Naive B cell (primary cell): ENCODE measurements around the gene SEH1L. TPM values are rescaled to one million over a fixed set of nuclear protein-coding genes. Genes with fewer than 3 reads are reported as not detected.

ENCODE experiments used
- ATAC-seq, 2 donors: fragments of 150-1000 bp; cut with Tn5 transposase; 2 replicates each; pipeline ENCODE4 v1.10.0; 2021; ENCODE audit warnings: low read depth in 2 of 2, mild to moderate bottlenecking in 2 of 2, moderate library complexity in 2 of 2
- DNase-seq: peaks from one replicate; pipeline ENCODE4 v3.0.0; 2022
- H3K27ac Mint-ChIP-seq, 6 donors: one replicate each; pipeline ENCODE4 v1.8.0; 2020 to 2022; ENCODE audit warnings: mild to moderate bottlenecking in 6 of 6, mixed read lengths in 6 of 6, moderate library complexity in 5 of 6, inconsistent platforms in 2 of 6
- H3K27me3 Mint-ChIP-seq, 3 donors: one replicate each; pipeline ENCODE4 v1.8.0; 2021 to 2022; ENCODE audit warnings: mixed read lengths in 3 of 3, mild to moderate bottlenecking in 1 of 3
- H3K36me3 Mint-ChIP-seq, 2 donors: one replicate each; pipeline ENCODE4 v1.8.0; 2020 to 2022; ENCODE audit warnings: mixed read lengths in 2 of 2, inconsistent platforms in 1 of 2, mild to moderate bottlenecking in 1 of 2
- H3K4me1 Mint-ChIP-seq, 3 donors: one replicate each; pipeline ENCODE4 v1.8.0; 2020 to 2022; ENCODE audit warnings: mixed read lengths in 3 of 3, inconsistent platforms in 1 of 3, mild to moderate bottlenecking in 1 of 3, moderate library complexity in 1 of 3
- H3K4me3 Mint-ChIP-seq, 8 donors: one replicate each; pipeline ENCODE4 v1.8.0; 2020 to 2022; ENCODE audit warnings: mild to moderate bottlenecking in 8 of 8, mixed read lengths in 8 of 8, moderate library complexity in 8 of 8, inconsistent platforms in 2 of 8
- H3K9me3 Mint-ChIP-seq, 7 donors: one replicate each; pipeline ENCODE4 v1.8.0; 2020 to 2022; ENCODE audit warnings: mixed read lengths in 7 of 7, mild to moderate bottlenecking in 5 of 7, inconsistent platforms in 2 of 7, moderate library complexity in 1 of 7
- polyA plus RNA-seq, 6 donors: library from polyadenylated mRNA; unstranded; fragments of 300-500 nt; fragmentation: Illumina TruSeq; gene quantifications; one replicate each; pipeline ENCODE4 v1.2.3, GENCODE V29; 2021; ENCODE audit warnings: low read depth in 6 of 6

The SEH1L gene
- polyA plus RNA-seq, 6 donors from 2014 or later: 24.6 to 50.5 (median 39.6) TPM

GRCh38 chr18:13014232-13014631, 66.4 kb downstream of the SEH1L start:
- Mint-ChIP-seq H3K36me3 (peaks cover 18 to 51% of the 10 kb centered on the region in 2 donors), H3K27me3 (no peaks in the 10 kb centered on the region), H3K27ac (peak overlapping the region in 2 of 6 donors; percentile 63 to 73), H3K4me3 (no peak overlapping the region), H3K4me1 (peaks cover 0 to 4% (median 0%) of the 10 kb centered on the region in 3 donors), H3K9me3 (no peaks in the 10 kb centered on the region)
- DNase-seq: no peak
- no peak for ATAC-seq

DNA sequence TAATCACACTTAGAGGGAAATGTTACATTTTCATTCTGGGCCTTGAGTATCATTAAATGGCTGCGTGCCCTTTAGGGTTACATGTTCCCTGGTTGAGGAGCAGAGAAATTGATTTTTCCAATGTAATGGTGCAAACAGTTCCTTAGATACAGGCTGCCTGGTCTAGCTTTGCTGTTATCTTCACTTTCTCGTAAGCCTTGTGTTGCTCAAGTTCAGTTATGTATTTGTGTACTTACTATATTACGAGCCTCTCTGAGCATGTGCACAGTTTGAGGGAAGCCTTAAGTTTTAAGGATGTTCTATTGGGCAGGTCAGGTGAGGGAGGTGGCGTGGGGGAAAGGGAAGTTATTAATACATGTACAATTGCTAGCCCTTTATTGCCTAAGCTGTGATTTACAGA, 67.0 kb downstream of the SEH1L start:
- H3K27ac Mint-ChIP-seq: no peak overlapping the region
- H3K27me3 Mint-ChIP-seq: no peaks in the 10 kb centered on the region
- no peak overlapping the region for H3K4me3 Mint-ChIP-seq
- H3K4me1 Mint-ChIP-seq: peaks cover 0 to 4% (median 0%) of the 10 kb centered on the region in 3 donors
- no peak for DNase-seq
- no peaks in the 10 kb centered on the region for H3K9me3 Mint-ChIP-seq
- no peak for ATAC-seq
- peaks cover 18 to 51% of the 10 kb centered on the region in 2 donors for H3K36me3 Mint-ChIP-seq

GRCh38 chr18:13017247-13017875, 69.5 kb downstream of the SEH1L start:
- H3K27ac Mint-ChIP-seq: no peak overlapping the region
- peaks cover 24 to 54% of the 10 kb centered on the region in 2 donors for H3K36me3 Mint-ChIP-seq
- no peak for ATAC-seq
- no peak for DNase-seq
- peaks cover 0 to 4% (median 3%) of the 10 kb centered on the region in 3 donors for H3K4me1 Mint-ChIP-seq
- H3K4me3 Mint-ChIP-seq: no peak overlapping the region
- no peaks in the 10 kb centered on the region for H3K9me3 Mint-ChIP-seq
- no peaks in the 10 kb centered on the region for H3K27me3 Mint-ChIP-seq

DNA sequence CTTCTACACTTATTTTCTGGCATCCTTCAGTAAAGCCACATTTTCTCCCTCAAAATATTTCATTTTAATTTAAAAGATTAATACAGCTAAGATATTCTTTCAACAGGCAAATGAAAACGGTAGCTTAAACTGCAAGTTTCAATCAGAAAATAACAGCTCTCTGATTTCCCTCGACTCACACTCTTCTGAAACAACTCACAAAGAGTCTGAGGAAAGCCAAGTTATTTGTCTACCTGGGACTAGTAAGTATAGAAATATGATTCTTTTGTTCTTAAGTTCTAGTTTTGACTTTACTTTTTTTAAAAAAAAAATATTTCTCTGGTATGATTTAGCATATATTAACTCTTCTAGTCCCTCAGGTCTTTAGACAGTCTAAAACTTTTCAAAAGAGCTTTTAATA, 70.6 kb downstream of the SEH1L start:
- no peak overlapping the region for H3K27ac Mint-ChIP-seq
- no peaks in the 10 kb centered on the region for H3K27me3 Mint-ChIP-seq
- ATAC-seq (no peak), DNase-seq (no peak)
- no peaks in the 10 kb centered on the region for H3K9me3 Mint-ChIP-seq
- peaks cover 0 to 3% (median 2%) of the 10 kb centered on the region in 3 donors for H3K4me1 Mint-ChIP-seq
- H3K36me3 Mint-ChIP-seq: peaks cover 22 to 53% of the 10 kb centered on the region in 2 donors
- H3K4me3 Mint-ChIP-seq: no peak overlapping the region

DNA sequence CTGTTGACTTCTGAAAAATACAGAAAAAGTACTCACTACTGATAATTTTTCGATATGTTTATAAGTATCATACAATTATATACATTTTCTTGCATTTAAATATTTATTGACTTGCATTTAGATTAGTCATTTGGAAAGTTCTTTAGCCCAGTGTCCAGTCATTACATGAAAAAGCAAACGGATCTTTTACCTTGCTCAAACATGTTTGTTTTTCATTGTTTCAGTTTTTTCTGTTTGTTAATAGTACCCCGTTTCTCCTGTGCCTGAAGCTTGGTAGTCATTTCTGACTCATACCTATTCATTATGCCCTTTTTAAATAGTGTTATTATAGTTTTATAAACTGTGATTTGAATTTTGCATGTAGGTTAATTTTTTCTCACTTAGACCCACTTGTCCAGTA, 71.5 kb downstream of the SEH1L start:
- ATAC-seq (no peak), DNase-seq (no peak)
- Mint-ChIP-seq H3K36me3 (peaks cover 24 to 50% of the 10 kb centered on the region in 2 donors), H3K9me3 (no peaks in the 10 kb centered on the region), H3K4me1 (peaks cover 0 to 3% (median 0%) of the 10 kb centered on the region in 3 donors), H3K27ac (no peak overlapping the region), H3K4me3 (no peak overlapping the region), H3K27me3 (no peaks in the 10 kb centered on the region)

GRCh38 chr18:13022644-13023043, 74.8 kb downstream of the SEH1L start:
- no peaks in the 10 kb centered on the region for H3K27me3 Mint-ChIP-seq
- H3K4me1 Mint-ChIP-seq: peaks cover 0 to 10% (median 9%) of the 10 kb centered on the region in 3 donors
- DNase-seq (no peak), ATAC-seq (no peak)
- no peaks in the 10 kb centered on the region for H3K9me3 Mint-ChIP-seq
- H3K4me3 Mint-ChIP-seq: no peak overlapping the region
- H3K36me3 Mint-ChIP-seq: peaks cover 35 to 38% of the 10 kb centered on the region in 2 donors
- H3K27ac Mint-ChIP-seq: peak overlapping the region in 1 of 6 donors; percentile 60

DNA sequence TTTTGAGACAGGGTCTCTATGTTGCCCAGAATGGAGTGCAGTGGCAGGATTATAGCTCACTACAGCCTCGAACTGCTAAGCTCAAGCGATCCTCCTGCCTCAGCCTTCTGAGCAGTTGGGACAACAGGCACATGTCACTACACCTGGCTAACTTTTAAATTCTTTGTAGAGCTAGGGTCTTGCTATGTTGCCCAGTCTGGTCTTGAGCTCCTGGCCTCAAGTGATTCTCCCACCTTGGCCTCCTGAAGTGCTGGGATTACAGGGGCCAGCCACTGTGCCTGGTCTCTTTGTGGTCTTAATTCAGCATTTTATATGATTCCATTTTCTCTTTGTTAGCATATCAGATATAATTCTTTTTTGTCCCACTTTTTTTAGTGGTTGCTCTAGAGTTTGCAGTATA, 77.4 kb downstream of the SEH1L start:
- H3K27ac Mint-ChIP-seq: no peak overlapping the region
- H3K4me1 Mint-ChIP-seq: peaks cover 0 to 10% (median 6%) of the 10 kb centered on the region in 3 donors
- no peaks in the 10 kb centered on the region for H3K27me3 Mint-ChIP-seq
- ATAC-seq (no peak), DNase-seq (no peak)
- H3K36me3 Mint-ChIP-seq: peaks cover 26 to 39% of the 10 kb centered on the region in 2 donors
- H3K4me3 Mint-ChIP-seq: no peak overlapping the region
- no peaks in the 10 kb centered on the region for H3K9me3 Mint-ChIP-seq

DNA sequence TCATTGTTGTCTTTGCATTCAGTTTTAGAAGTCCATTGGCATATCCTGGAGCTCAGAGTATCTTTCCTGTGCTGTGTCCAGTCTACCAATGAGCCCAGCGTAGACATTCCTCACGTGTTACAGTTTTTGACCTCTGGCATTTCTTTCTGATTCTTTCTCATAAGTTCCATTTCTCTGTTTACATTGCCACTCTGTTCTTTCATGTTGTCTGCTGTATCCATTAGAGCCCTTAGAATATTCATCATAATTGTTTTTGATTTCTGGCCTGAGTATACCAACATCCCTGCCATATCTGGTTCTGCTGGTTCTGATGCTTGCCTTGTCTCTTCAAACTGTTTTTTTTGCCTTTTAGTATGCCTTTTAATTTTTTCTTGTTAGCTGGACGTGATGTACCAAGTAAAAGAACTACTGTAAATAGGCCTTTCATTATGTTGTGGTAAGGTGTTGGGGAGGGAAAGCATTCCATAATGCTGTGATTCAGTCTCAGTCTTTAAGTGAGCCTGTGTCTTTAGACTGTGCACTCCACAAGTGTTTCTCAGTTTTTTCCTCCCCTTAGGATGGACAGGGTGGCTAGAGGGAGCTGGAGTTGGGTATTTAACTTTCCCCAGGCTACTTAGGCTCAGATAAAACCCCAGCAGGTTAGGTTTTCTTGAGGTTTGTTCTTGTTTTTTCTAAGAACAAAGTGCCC, 78.9 kb downstream of the SEH1L start:
- H3K27ac Mint-ChIP-seq: peak overlapping the region in 2 of 6 donors; percentile 1 to 61
- DNase-seq (no peak), ATAC-seq (no peak)
- H3K27me3 Mint-ChIP-seq: no peaks in the 10 kb centered on the region
- no peak overlapping the region for H3K4me3 Mint-ChIP-seq
- no peaks in the 10 kb centered on the region for H3K9me3 Mint-ChIP-seq
- peaks cover 31 to 48% of the 10 kb centered on the region in 2 donors for H3K36me3 Mint-ChIP-seq
- H3K4me1 Mint-ChIP-seq: peaks cover 0 to 10% (median 6%) of the 10 kb centered on the region in 3 donors

DNA sequence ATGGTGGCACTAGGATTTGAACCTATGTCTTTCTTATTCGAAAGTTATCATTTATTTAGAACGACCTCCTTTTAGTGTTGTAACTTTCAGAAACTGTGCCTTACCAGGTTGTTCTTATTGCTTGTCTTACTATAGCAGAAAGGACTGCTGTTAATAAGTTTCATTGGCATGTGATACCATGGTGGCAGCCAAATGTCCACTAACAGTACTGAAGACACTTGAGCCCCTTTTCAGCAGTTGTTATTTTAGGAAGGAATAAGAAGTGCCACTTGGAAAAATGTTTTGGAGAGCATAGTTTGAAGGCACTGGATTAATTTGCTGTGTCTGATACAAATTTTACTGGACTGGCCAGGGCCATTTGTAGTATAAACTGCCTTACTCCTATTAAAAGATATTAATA, 81.1 kb downstream of the SEH1L start:
- peaks cover 25 to 58% of the 10 kb centered on the region in 2 donors for H3K36me3 Mint-ChIP-seq
- H3K27me3 Mint-ChIP-seq: no peaks in the 10 kb centered on the region
- no peaks in the 10 kb centered on the region for H3K9me3 Mint-ChIP-seq
- H3K27ac Mint-ChIP-seq: no peak overlapping the region
- no peak for ATAC-seq
- H3K4me3 Mint-ChIP-seq: no peak overlapping the region
- DNase-seq: no peak
- peaks cover 0 to 16% (median 14%) of the 10 kb centered on the region in 3 donors for H3K4me1 Mint-ChIP-seq

DNA sequence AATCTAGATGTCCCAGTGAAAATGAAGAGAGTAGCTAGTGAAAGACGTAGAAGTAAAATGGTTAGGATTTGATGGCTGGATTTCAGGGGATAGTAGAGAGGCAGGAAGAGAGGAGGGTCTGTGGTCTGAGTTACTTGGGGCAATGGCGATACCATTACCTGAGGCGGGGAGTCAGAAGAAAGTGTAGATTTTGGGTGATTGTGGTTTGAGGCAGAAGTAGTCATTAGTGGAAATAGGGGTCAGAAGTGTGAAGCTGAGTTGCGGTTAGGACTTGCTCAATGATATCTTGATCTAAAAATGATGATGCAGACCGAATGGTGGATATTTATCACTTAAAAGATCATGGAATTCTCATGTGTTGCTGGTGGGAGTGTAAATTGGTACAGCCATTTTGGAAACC, 84.4 kb downstream of the SEH1L start:
- Mint-ChIP-seq H3K9me3 (no peaks in the 10 kb centered on the region), H3K27me3 (no peaks in the 10 kb centered on the region), H3K36me3 (peaks cover 19 to 38% of the 10 kb centered on the region in 2 donors), H3K4me1 (peaks cover 1 to 10% (median 9%) of the 10 kb centered on the region in 3 donors), H3K4me3 (no peak overlapping the region), H3K27ac (peak overlapping the region in 2 of 6 donors; percentile 4 to 25)
- ATAC-seq (no peak), DNase-seq (no peak)

DNA sequence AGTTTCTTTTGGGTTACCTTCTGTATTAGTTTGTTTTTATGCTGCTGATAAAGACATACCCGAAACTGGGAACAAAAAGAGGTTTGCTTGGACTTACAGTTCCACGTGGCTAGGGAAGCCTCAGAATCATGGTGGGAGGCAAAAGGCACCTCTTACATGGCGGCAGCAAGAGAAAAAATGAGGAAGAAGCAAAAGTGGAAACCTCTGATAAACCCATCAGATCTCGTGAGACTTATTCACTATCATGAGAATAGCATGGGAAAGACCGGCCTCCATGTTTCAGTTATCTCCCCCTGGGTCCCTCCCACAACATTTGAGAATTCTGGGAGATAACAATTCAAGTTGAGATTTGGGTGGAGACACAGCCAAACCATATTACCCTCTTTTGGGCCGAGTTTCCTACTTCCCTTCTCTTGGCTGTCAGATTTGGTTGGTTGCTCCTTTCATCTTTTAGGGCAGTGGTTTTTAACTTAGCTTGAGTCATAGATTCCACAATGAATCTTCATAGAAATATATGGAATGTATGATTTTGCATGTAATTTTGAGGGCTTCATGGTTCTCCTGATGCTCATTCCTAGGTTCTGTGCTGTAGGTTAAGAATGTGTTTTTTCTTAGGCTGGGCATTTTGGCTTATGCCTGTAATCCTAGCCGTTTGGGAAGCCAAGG, 87.6 kb downstream of the SEH1L start:
- ATAC-seq (no peak), DNase-seq (no peak)
- H3K9me3 Mint-ChIP-seq: no peaks in the 10 kb centered on the region
- H3K4me1 Mint-ChIP-seq: peaks cover 1 to 12% (median 10%) of the 10 kb centered on the region in 3 donors
- H3K27ac Mint-ChIP-seq: peak overlapping the region in 3 of 6 donors; percentile 7 to 78 (median 31)
- no peaks in the 10 kb centered on the region for H3K27me3 Mint-ChIP-seq
- no peak overlapping the region for H3K4me3 Mint-ChIP-seq
- peaks cover 23 to 29% of the 10 kb centered on the region in 2 donors for H3K36me3 Mint-ChIP-seq

GRCh38 chr18:13036622-13037320, 89.0 kb downstream of the SEH1L start:
- no peak for DNase-seq
- ATAC-seq: no peak
- Mint-ChIP-seq H3K27me3 (no peaks in the 10 kb centered on the region), H3K9me3 (no peaks in the 10 kb centered on the region), H3K4me1 (peaks cover 1 to 12% (median 10%) of the 10 kb centered on the region in 3 donors), H3K36me3 (peaks cover 18 to 22% of the 10 kb centered on the region in 2 donors), H3K4me3 (no peak overlapping the region), H3K27ac (peak overlapping the region in 1 of 6 donors; percentile 37)
